Measurements from ENCODE around the gene DGKE. TPM values are rescaled to one million over a fixed set of nuclear protein-coding genes. Genes with fewer than 3 reads are reported as not detected.
A peak's percentile ranks its signal among the peaks of the same experiment; 100 is the strongest.

DGKE gene
- total and polyA plus RNA-seq, 7 donors: 0.38 to 3.2 (median 0.76) TPM

DNA sequence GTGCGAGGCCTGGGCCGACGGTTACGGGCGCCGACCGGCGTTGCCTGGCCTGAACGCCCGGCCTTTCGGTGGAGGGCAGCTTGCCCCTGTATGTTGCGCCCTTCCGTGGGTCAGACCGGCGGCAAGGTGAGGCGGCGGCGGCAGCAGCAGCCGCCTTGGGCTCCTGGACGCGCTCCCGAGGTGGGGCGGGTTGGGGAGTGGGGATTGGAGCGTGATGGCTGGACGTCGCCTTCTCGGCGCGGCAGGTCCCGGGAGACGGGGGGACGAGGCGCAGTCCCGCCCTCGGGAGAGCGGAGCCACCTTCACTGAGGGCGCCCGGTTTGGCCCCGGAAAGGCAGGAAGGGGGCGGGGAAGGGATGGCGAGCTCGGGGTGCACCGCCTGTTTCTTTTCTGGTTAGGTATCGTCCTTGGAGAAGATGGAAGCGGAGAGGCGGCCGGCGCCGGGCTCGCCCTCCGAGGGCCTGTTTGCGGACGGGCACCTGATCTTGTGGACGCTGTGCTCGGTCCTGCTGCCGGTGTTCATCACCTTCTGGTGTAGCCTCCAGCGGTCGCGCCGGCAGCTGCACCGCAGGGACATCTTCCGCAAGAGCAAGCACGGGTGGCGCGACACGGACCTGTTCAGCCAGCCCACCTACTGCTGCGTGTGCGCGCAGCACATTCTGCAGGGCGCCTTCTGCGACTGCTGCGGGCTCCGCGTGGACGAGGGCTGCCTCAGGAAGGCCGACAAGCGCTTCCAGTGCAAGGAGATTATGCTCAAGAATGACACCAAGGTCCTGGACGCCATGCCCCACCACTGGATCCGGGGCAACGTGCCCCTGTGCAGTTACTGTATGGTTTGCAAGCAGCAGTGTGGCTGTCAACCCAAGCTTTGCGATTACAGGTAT is 671 bp downstream of the DGKE start:
- DNase-seq (peak; percentile 36 to 68), ATAC-seq (peak; percentile 1 to 24 (median 10))
- TF ChIP-seq, protein P1, sequence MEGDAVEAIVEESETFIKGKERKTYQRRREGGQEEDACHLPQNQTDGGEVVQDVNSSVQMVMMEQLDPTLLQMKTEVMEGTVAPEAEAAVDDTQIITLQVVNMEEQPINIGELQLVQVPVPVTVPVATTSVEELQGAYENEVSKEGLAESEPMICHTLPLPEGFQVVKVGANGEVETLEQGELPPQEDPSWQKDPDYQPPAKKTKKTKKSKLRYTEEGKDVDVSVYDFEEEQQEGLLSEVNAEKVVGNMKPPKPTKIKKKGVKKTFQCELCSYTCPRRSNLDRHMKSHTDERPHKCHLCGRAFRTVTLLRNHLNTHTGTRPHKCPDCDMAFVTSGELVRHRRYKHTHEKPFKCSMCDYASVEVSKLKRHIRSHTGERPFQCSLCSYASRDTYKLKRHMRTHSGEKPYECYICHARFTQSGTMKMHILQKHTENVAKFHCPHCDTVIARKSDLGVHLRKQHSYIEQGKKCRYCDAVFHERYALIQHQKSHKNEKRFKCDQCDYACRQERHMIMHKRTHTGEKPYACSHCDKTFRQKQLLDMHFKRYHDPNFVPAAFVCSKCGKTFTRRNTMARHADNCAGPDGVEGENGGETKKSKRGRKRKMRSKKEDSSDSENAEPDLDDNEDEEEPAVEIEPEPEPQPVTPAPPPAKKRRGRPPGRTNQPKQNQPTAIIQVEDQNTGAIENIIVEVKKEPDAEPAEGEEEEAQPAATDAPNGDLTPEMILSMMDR (IDR thresholded peaks at IDR 0.05): no peak
- no peaks in the 10 kb centered on the region for H3K9me3 ChIP-seq
- peak overlapping the region; percentile 78 for H3K4me3 ChIP-seq
- peaks cover 0 to 8% (median 2%) of the 10 kb centered on the region in 3 donors for H3K27me3 ChIP-seq (ENCODE audit: insufficient read depth in 3 of 3, low read length in 2 of 3)
- peaks cover 2% of the 10 kb centered on the region for H3K4me1 ChIP-seq
- 14 to 18% (median 16%) methylated on average over 60 to 81 of the region's 81 CpGs for WGBS, 3 donors
- H3K27ac ChIP-seq: peak overlapping the region; percentile 74
- intact Hi-C loops (cut with DNase I): no loop called here
- H3K36me3 ChIP-seq (ENCODE audit: insufficient read depth in 1 of 2, low read depth in 1 of 2): no peaks in the 10 kb centered on the region

DNA sequence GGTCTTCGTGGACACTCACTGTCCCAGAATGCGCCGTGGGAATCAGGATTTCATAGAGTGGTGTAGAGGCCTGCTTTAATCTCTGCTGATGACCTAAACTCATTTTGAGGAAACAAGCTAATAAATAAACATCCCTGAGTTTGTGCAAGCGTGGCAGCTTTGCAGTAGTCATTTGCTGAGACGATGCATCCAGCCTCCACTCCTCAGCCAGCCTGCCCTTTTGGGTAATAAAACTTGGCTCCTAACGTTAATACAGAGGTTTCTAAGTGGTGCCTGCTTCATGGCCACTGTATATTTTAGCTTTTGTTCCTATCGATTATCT is 1.3 kb downstream of the DGKE start:
- H3K4me3 ChIP-seq: peak overlapping the region; percentile 78
- ATAC-seq (no peak), DNase-seq (no peak)
- H3K4me1 ChIP-seq: peaks cover 2% of the 10 kb centered on the region
- peaks cover 0 to 8% (median 2%) of the 10 kb centered on the region in 3 donors for H3K27me3 ChIP-seq (ENCODE audit: insufficient read depth in 3 of 3, low read length in 2 of 3)
- peak overlapping the region; percentile 74 for H3K27ac ChIP-seq
- intact Hi-C loops (cut with DNase I): no loop called here
- no peaks in the 10 kb centered on the region for H3K36me3 ChIP-seq (ENCODE audit: insufficient read depth in 1 of 2, low read depth in 1 of 2)
- H3K9me3 ChIP-seq: no peaks in the 10 kb centered on the region
- WGBS, 3 donors: 59 to 66% (median 63%) methylated on average over 7 of the region's 7 CpGs
- TF ChIP-seq, protein P1 (IDR thresholded peaks at IDR 0.05): no peak

DNA sequence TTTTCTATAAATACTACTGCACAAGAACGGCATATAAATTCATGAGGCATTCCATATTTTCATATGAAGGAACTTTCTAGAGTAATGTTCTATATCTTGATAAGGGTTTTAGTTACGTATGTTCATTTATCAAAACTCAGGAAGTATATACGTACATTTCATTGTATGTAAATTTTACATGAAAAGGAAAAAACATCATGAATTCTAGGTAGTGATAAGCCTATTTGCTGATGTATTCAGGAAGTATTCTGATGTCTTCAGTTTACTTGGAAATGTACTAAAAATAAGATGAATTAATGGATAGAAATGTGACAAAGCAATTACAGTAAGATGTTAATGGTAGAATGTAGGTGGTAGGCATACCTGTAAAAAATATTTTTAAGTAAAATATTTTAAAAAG is 4.7 kb downstream of the DGKE start:
- ATAC-seq (no peak), DNase-seq (no peak)
- no peaks in the 10 kb centered on the region for H3K9me3 ChIP-seq
- H3K27ac ChIP-seq: no peak overlapping the region
- WGBS, 3 donors: 78 to 83% (median 82%) methylated on average over 3 of the region's 3 CpGs
- no peak overlapping the region for H3K4me3 ChIP-seq
- H3K4me1 ChIP-seq: no peaks in the 10 kb centered on the region
- TF ChIP-seq, protein P1 (IDR thresholded peaks at IDR 0.05): no peak
- H3K27me3 ChIP-seq (ENCODE audit: insufficient read depth in 3 of 3, low read length in 2 of 3): peaks cover 0 to 5% (median 0%) of the 10 kb centered on the region in 3 donors
- intact Hi-C loops (cut with DNase I): no loop called here
- H3K36me3 ChIP-seq (ENCODE audit: insufficient read depth in 1 of 2, low read depth in 1 of 2): no peaks in the 10 kb centered on the region

DNA sequence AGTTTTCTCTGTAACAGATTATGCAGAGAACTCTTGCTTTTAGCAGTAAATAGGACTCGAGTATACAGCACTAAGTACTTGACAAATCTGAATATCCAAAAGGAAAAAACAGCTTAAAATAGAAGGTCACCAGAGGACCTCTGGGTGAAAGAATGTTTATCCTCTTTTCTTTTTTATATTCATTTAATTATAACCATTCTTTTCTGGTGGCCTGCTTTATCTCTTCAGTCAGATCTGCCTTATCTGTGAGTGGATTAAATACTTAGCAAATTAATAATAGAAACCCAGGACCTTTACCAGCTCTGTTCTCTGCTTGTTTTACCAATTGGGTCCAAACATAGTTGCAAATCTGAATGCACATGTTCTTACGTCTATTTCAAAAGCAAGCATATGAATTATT is 8.6 kb downstream of the DGKE start:
- no peak overlapping the region for H3K27ac ChIP-seq
- H3K36me3 ChIP-seq (ENCODE audit: insufficient read depth in 1 of 2, low read depth in 1 of 2): no peaks in the 10 kb centered on the region
- DNase-seq: no peak
- no peaks in the 10 kb centered on the region for H3K4me1 ChIP-seq
- intact Hi-C loops (cut with DNase I): no loop called here
- no peaks in the 10 kb centered on the region for H3K27me3 ChIP-seq (ENCODE audit: insufficient read depth in 3 of 3, low read length in 2 of 3)
- H3K9me3 ChIP-seq: no peaks in the 10 kb centered on the region
- no peak overlapping the region for H3K4me3 ChIP-seq
- TF ChIP-seq, protein P1 (IDR thresholded peaks at IDR 0.05): no peak
- ATAC-seq: no peak
- WGBS, 3 donors: 72 to 75% (median 75%) methylated on average over 2 of the region's 2 CpGs
